GM12873 (cell line): ENCODE measurements around the gene ARHGAP28.

Experiments used
- CTCF ChIP-seq: IDR thresholded peaks from 2 replicates; pipeline ENCODE4 v1.5.1; 2012; ENCODE audit warnings: low read depth, mild to moderate bottlenecking, moderate library complexity, low read length, control low read depth; ENCODE audit not compliant: insufficient read depth; ENCODE audit errors: missing control alignments

Gene ARHGAP28

DNA sequence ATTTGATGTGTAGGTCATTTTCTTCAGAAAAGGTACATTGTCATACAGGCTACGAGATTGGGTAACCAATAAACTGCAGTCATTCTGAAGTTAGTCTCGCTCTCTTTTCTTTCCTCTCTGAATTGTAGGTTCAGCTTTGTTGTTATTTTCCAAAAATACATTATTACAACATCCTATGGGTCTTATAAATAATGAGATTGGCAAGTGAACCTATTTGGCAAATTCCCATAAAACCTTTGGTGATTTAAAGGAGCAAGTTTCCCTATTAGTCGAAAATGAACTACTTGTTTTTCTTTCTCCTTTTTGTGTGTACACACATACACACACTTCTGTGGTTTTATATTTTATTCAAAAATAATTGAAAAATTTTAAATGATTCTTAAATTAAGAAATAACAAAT lies 67.0 kb downstream of the ARHGAP28 start:
- no peak for TF ChIP-seq CTCF

DNA sequence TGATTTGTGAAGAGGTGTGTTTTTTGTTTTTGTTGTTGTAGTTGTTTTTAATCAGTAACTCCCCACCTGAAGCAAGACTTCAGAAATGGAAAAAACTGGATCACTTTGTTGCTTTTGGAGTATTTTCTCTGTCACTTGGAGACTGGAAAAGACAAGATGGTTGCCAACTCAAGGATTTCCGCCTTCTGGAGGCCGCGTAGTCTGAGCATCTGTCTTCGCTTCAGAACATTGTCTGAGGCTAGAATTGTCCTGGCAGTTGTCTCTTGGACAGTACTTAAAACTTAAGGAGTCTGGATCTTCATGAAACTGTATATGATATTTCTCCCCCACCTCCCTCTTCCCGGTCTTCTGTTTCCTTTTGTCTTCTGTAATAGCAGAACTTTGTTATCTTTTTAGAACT lies 67.7 kb downstream of the ARHGAP28 start:
- no peak for TF ChIP-seq CTCF

DNA sequence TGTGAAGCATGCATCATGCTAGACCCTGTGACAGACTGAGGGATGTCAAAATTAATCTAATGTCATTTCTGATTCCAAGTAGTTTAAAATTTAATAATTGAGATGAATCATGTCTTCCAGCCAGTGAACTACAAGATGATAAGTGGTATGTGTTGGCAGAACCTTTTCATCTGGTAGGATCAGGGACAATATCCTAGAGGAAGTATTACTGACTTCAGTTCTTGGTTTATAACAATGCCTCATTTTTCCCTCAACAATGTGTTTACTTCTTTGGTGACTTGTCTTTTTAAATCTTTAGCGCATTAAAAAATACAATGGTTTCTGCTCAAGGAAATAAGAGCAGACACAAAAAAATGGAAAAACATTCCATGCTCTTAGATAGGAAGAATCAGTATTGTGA lies 69.4 kb downstream of the ARHGAP28 start:
- no peak for TF ChIP-seq CTCF

GRCh38 chr18:6807515-6808257 lies 78.2 kb downstream of the ARHGAP28 start:
- no peak for TF ChIP-seq CTCF

GRCh38 chr18:6810191-6810590 lies 80.7 kb downstream of the ARHGAP28 start:
- TF ChIP-seq CTCF, result no peak

GRCh38 chr18:6811816-6812215 lies 82.3 kb downstream of the ARHGAP28 start:
- TF ChIP-seq CTCF, result no peak

DNA sequence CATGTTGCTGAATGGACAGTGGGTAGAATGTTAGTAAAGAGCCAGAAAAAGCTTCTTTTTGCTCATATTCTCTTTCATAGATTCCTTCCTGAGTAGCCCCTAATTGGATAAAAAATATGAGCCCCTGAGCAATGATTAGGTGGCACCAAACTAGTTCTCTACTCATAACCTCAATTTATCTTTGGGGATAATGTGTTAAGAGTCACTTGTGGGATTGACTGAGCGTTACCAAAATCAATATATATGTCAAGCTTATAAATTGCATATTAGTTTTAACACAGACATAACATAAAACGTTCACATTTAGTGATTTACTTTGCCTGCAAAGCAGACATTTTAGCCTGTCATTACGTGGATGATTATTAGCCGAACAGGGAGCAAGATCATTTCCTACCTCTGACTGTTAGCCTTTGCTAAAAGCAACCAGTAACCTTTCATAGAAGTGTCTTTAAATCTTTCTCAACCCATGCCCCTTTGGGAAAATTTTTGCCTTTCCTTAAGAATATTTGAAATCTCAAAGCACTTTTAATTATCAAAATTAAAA lies 85.4 kb downstream of the ARHGAP28 start:
- TF ChIP-seq CTCF, result no peak
